Stimulated activated CD4-positive, alpha-beta T cell treated with anti-CD3 and anti-CD28 coated beads, TNF-alpha, amount 100 ng/mL, for 24 hours (primary cell): Measurements from ENCODE around the gene MAGEA3.
"Not testable (repeated sequence)": the region's sequence is repeated elsewhere in the genome, so short reads cannot be mapped to it uniquely, and the experiment has no call there.

Experiments
- DNase-seq, 3 experiments: peaks; one replicate each; pipeline ENCODE4 v3.0.0-alpha.2; 2020; ENCODE audit warnings: low read depth in 3 of 3

The MAGEA3 gene

GRCh38 chrX:152697952-152698931, at the start of gene MAGEA3:
Gene MAGEA3, plus strand, starts transcription at chrX:152698794. Its CDS starts 2,039 bp downstream, at chrX:152700833.
- DNase-seq, result not testable (repeated sequence)

GRCh38 chrX:152652060-152652459, 46.5 kb upstream of the MAGEA3 start:
- no peak for DNase-seq

- no peak for DNase-seq
Observed at GRCh38 chrX:152652467-152652866, 46.1 kb upstream of the MAGEA3 start.

- DNase-seq, result no peak
Observed at GRCh38 chrX:152656087-152656486, 42.5 kb upstream of the MAGEA3 start.

GRCh38 chrX:152656890-152657289, 41.7 kb upstream of the MAGEA3 start:
- DNase-seq, result no peak

GRCh38 chrX:152658302-152658701, 40.3 kb upstream of the MAGEA3 start:
- DNase-seq, result no peak

- DNase-seq, result no peak
Observed at GRCh38 chrX:152663086-152663485, 35.5 kb upstream of the MAGEA3 start.

GRCh38 chrX:152674135-152674534, 24.5 kb upstream of the MAGEA3 start:
- no peak for DNase-seq

- DNase-seq, result not testable (repeated sequence)
Observed at GRCh38 chrX:152674652-152675051, 23.9 kb upstream of the MAGEA3 start.

GRCh38 chrX:152681012-152681411, 17.6 kb upstream of the MAGEA3 start:
- not testable (repeated sequence) for DNase-seq

- not testable (repeated sequence) for DNase-seq
Observed at GRCh38 chrX:152700390-152700789, 1.8 kb downstream of the MAGEA3 start.

- not testable (repeated sequence) for DNase-seq
Observed at GRCh38 chrX:152706500-152706899, 7.9 kb downstream of the MAGEA3 start.

- DNase-seq, result not testable (repeated sequence)
Observed at GRCh38 chrX:152709173-152709572, 10.6 kb downstream of the MAGEA3 start, which contains the start of gene CSAG2. Gene CSAG2, minus strand, starts transcription at chrX:152709273. Its CDS starts 161 bp downstream, at chrX:152709112.

GRCh38 chrX:152713195-152713594, 14.6 kb downstream of the MAGEA3 start:
- not testable (repeated sequence) for DNase-seq

GRCh38 chrX:152713815-152714787, 15.5 kb downstream of the MAGEA3 start, which contains the start of gene MAGEA2B:
Gene MAGEA2B, plus strand, starts transcription at chrX:152714628. Its CDS starts 2,479 bp downstream, at chrX:152717107.
- not testable (repeated sequence) for DNase-seq

- DNase-seq, result no peak
Observed at GRCh38 chrX:152725409-152725808, 26.8 kb downstream of the MAGEA3 start.

- no peak for DNase-seq
Observed at GRCh38 chrX:152733261-152733975, 34.8 kb downstream of the MAGEA3 start, which contains the start of the genes CSAG1 and MAGEA12. Gene CSAG1, minus strand, starts transcription at chrX:152733721. Its CDS starts 1,261 bp downstream, at chrX:152732460. Gene MAGEA12, plus strand, starts transcription at chrX:152733757. Its CDS starts 2,405 bp downstream, at chrX:152736162.

- not testable (repeated sequence) for DNase-seq
Observed at GRCh38 chrX:152734143-152734858, 35.7 kb downstream of the MAGEA3 start.

GRCh38 chrX:152735101-152735500, 36.5 kb downstream of the MAGEA3 start:
- DNase-seq, result no peak

GRCh38 chrX:152735860-152736511, 37.4 kb downstream of the MAGEA3 start:
- no peak for DNase-seq
